Natural killer cell treated with Interleukin-12 subunit alpha and Interleukin-12 subunit beta and Interleukin-15 and Interleukin-18, amount 100 ng/mL, for 72 hours (primary cell): ENCODE measurements around the gene HSPA5. TPM values are rescaled to one million over a fixed set of nuclear protein-coding genes. Genes with fewer than 3 reads are reported as not detected.

Source experiments
- ATAC-seq, 2 donors: fragments of 150-1000 bp; cut with Tn5 transposase in 1 of 2; sonication (Bioruptor Pico), chemical (Tn5 transposase) in 1 of 2; 2 replicates each; pipeline ENCODE4 v1.10.0; 2021
- DNase-seq: peaks from one replicate; pipeline ENCODE4 v3.0.0; 2022; ENCODE audit warnings: low spot score
- H3K27ac Mint-ChIP-seq, 2 donors: 1 replicate in 1 of 2; 2 replicates in 1 of 2; pipeline ENCODE4 v1.8.0; 2022; ENCODE audit warnings: mixed read lengths in 2 of 2, mild to moderate bottlenecking in 1 of 2, moderate library complexity in 1 of 2
- H3K27me3 Mint-ChIP-seq, 2 donors: 1 replicate in 1 of 2; 2 replicates in 1 of 2; pipeline ENCODE4 v1.8.0; 2022; ENCODE audit warnings: mixed read lengths in 2 of 2
- H3K36me3 Mint-ChIP-seq: one replicate; pipeline ENCODE4 v1.8.0; 2022; ENCODE audit warnings: mixed read lengths
- H3K4me1 Mint-ChIP-seq, 2 donors: 1 replicate in 1 of 2; 2 replicates in 1 of 2; pipeline ENCODE4 v1.8.0; 2022; ENCODE audit warnings: low read depth in 2 of 2, mixed read lengths in 2 of 2, mild to moderate bottlenecking in 1 of 2
- H3K4me3 Mint-ChIP-seq: one replicate; pipeline ENCODE4 v1.8.0; 2022; ENCODE audit warnings: mixed read lengths
- H3K9me3 Mint-ChIP-seq: 2 replicates; pipeline ENCODE4 v1.8.0; 2022; ENCODE audit warnings: mixed read lengths
- total RNA-seq, 2 donors: library from RNA; stranded (reverse); gene quantifications; one replicate each; pipeline ENCODE4 v1.2.3, GENCODE V29; 2022

HSPA5 gene
- total RNA-seq, 2 donors from 2014 or later: 319 to 344 TPM

DNA sequence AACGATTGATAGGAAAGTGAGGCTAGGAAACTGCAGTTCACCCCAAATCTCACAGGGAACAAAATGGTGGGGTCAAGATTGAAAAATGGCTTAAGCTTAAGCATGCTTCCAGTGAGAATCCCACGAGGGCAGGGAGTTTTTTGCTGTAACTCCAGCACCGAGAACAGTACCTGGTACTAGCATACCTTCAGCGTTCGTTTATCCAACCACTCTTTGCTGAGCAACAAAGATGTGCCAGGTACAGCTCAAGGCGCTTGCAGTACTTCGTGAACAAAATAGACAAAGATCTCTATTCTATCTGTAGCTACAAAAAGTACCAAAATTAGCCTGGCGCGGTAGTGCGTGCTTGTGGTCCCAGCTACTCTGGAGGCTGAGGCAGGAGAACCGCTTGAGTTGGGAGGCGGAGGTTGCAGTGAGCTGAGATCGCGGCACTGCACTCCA, 50.8 kb downstream of the HSPA5 start:
- Mint-ChIP-seq H3K27ac (peak overlapping the region; percentile 90 to 97), H3K36me3 (no peaks in the 10 kb centered on the region), H3K9me3 (no peaks in the 10 kb centered on the region), H3K27me3 (no peaks in the 10 kb centered on the region), H3K4me3 (peak overlapping the region; percentile 98), H3K4me1 (peaks cover 13 to 16% of the 10 kb centered on the region in 2 donors)
- no peak for ATAC-seq
- no peak for DNase-seq

DNA sequence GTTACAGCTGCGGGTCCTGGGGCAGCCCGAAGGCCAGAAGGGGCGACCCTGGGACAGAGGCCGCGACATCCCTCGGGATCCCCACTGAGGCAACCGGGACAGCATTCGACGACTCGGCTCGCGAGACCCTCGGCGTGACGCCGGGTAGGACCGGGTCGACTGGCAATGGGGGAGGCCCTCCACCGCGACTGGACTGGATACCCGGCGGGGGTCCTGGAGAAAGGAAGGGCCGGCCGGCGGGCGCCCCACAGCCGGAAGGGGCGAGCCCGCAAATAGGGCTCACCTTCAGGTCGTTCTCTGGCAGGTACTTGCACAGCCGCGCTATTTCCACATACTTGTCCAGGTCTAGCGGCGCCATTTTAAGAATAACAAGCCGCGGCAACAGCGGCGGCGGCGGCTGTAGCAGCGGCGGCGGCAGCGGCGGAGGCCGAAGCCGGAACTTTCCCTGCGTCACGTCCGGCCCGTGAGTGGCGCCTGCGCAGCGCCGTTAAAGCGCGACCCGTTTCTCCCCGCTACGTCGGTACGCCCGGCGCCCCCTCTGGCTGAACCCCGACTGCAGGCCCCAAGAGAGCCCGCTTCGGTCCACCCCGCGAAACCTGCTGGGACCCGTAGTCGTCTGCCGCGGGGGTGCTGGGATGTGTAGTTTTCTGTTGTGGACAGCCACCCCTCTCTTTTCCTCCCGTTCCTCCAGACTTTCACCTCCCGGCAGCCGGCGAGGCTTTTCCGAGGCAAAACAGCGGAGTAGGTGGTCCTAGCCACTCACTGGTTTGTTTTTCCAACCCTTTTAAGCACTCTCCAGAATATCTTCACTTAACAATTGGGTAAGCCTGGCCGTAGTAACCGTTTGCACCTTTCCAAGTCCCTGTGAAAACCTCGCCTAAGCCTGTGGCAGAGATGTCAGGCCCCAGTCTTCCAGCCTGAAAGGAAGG, 51.5 kb downstream of the HSPA5 start, which contains the start of gene PPP6C:
Gene PPP6C (minus strand): TSS at position 443 of the 929 bp plus-strand sequence. CDS start 85 bp downstream, at position 358.
- H3K4me3 Mint-ChIP-seq: peak within 1 kb of the TSS; percentile 98
- DNase-seq: peak; percentile 96
- no peaks in the 10 kb centered on the region for H3K9me3 Mint-ChIP-seq
- ATAC-seq: peak; percentile 99
- H3K27ac Mint-ChIP-seq: peak within 1 kb of the TSS; percentile 90 to 97
- no peaks in the 10 kb centered on the region for H3K27me3 Mint-ChIP-seq
- H3K36me3 Mint-ChIP-seq: no peaks in the 10 kb centered on the region
- H3K4me1 Mint-ChIP-seq: peaks cover 13 to 18% of the 10 kb centered on the region in 2 donors

DNA sequence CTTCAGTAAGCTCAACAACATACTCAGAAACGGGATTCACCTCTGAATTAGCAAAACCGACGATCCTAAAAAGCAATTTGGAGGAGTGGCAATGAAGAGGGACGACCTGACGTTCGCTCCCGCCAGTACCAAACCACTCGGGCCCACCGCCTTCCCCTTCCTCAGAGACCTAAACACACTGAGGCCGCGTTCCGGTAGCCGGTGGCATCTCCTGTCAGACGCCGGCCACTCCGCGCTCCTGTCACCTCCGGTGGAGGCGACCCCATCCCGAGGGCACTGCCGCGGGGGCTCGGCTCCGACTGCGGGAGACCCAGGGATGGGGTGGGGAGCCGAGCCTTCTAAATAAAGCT, 52.2 kb downstream of the HSPA5 start:
- no peaks in the 10 kb centered on the region for H3K9me3 Mint-ChIP-seq
- ATAC-seq: peak; percentile 20 to 63

More for the DNA sequence above, 52.2 kb downstream of the HSPA5 start:
- DNase-seq: peak; percentile 68
- peaks cover 13 to 18% of the 10 kb centered on the region in 2 donors for H3K4me1 Mint-ChIP-seq
- no peaks in the 10 kb centered on the region for H3K36me3 Mint-ChIP-seq
- peak overlapping the region; percentile 90 to 97 for H3K27ac Mint-ChIP-seq
- H3K27me3 Mint-ChIP-seq: no peaks in the 10 kb centered on the region
- H3K4me3 Mint-ChIP-seq: peak overlapping the region; percentile 98

Other genes starting within 250 kb of the HSPA5 start
- 10 to 100 TPM in 1 of 2 donors, 1 to 10 TPM in 1; 5.4 to 13.0 TPM for gene SCAI, start 97.8 kb downstream of the HSPA5 start, total RNA-seq
- gene PPP6C, start 51.5 kb downstream of the HSPA5 start, total RNA-seq: 10 to 100 TPM; 47.5 to 50.5 TPM
- 10 to 100 TPM; 24.1 to 36.7 TPM for gene RABEPK, start 40.8 kb downstream of the HSPA5 start, total RNA-seq
- gene GAPVD1, start 20.5 kb upstream of the HSPA5 start, total RNA-seq: 10 to 100 TPM; 57.8 to 71.7 TPM